Hepatocyte (in vitro differentiated cells): ENCODE data around the gene NEU4. TPM values are rescaled to one million over a fixed set of nuclear protein-coding genes. Genes with fewer than 3 reads are reported as not detected.

Experiments
- DNase-seq: peaks from one replicate; pipeline ENCODE4 v3.0.0-alpha.2; 2016; ENCODE audit warnings: low spot score
- H2AFZ ChIP-seq: fragments of 200-600 bp; sonication (generic); 2 replicates; pipeline ENCODE4 v1.6.0; 2016; ENCODE audit warnings: antibody characterized with exemption, mild to moderate bottlenecking
- H3K27ac ChIP-seq: fragments of 200-600 bp; sonication (generic); 2 replicates; pipeline ENCODE4 v1.5.1; 2016; ENCODE audit warnings: mild to moderate bottlenecking
- H3K27me3 ChIP-seq: fragments of 200-600 bp; sonication (generic); 2 replicates; pipeline ENCODE4 v1.6.1; 2016
- H3K36me3 ChIP-seq: fragments of 200-600 bp; sonication (generic); replicated peaks from 2 replicates; pipeline ENCODE4 v1.5.1; 2016; ENCODE audit warnings: low read depth; ENCODE audit not compliant: insufficient read depth
- H3K4me1 ChIP-seq: fragments of 200-600 bp; sonication (generic); 2 replicates; pipeline ENCODE4 v1.5.1; 2016; ENCODE audit warnings: mild to moderate bottlenecking, moderate library complexity; ENCODE audit not compliant: insufficient read depth
- H3K4me2 ChIP-seq: fragments of 200-600 bp; sonication (generic); 2 replicates; pipeline ENCODE4 v1.6.0; 2016
- H3K4me3 ChIP-seq: fragments of 200-600 bp; sonication (generic); 2 replicates; pipeline ENCODE4 v1.5.1; 2016; ENCODE audit warnings: mild to moderate bottlenecking
- H3K79me2 ChIP-seq: fragments of 200-600 bp; sonication (generic); 2 replicates; pipeline ENCODE4 v1.6.0; 2017; ENCODE audit warnings: mild to moderate bottlenecking
- H3K9me2 ChIP-seq: fragments of 200-600 bp; sonication (generic); replicated peaks from 2 replicates; pipeline ENCODE4 v1.6.0; 2017; ENCODE audit warnings: mild to moderate bottlenecking; ENCODE audit not compliant: insufficient read depth
- H3K9me3 ChIP-seq: fragments of 200-600 bp; sonication (generic); 2 replicates; pipeline ENCODE4 v1.5.1; 2016; ENCODE audit warnings: low read depth, mild to moderate bottlenecking
- H4K20me1 ChIP-seq: fragments of 200-600 bp; sonication (generic); 2 replicates; pipeline ENCODE4 v1.6.0; 2016; ENCODE audit warnings: mild to moderate bottlenecking; ENCODE audit not compliant: insufficient read depth, poor library complexity, severe bottlenecking
- EZH2 ChIP-seq: fragments of 200-600 bp; sonication (generic); IDR thresholded peaks from 2 replicates; pipeline ENCODE4 v1.6.1; 2016; ENCODE audit warnings: antibody characterized with exemption, mild to moderate bottlenecking, borderline replicate concordance
- EZH2phosphoT487 ChIP-seq: fragments of 200-600 bp; sonication (generic); IDR thresholded peaks from one replicate; pipeline ENCODE4 v1.6.1; 2018; ENCODE audit warnings: antibody characterized with exemption, mild to moderate bottlenecking, low read depth, moderate library complexity; ENCODE audit not compliant: unreplicated experiment, severe bottlenecking
- WGBS: methylation state at CpG from one replicate; pipeline ENCODE4 v1.1.6; 2016; ENCODE audit warnings: low lambda C conversion rate; ENCODE audit errors: missing lambda C conversion rate; 5-methylcytosine and 5-hydroxymethylcytosine counted together
- polyA plus RNA-seq: library from polyadenylated mRNA; unstranded; fragments of >200 nt; fragmentation: Nextera tagmentation; extraction: Ambion mirVana; gene quantifications from 2 replicates; pipeline ENCODE4 v1.2.1, GENCODE V29; 2016
- total RNA-seq: library from RNA; depleted of rRNA; stranded (reverse); fragments of >200 nt; gene quantifications from 2 replicates; pipeline ENCODE4 v1.2.3, GENCODE V29; 2014
- TF ChIP-seq, protein P1 (sequence below): fragments of 200-600 bp; sonication (generic); IDR thresholded peaks from 2 replicates; pipeline ENCODE4 v1.5.1; 2016; ENCODE audit warnings: antibody characterized with exemption, mild to moderate bottlenecking; ENCODE audit not compliant: poor library complexity

The NEU4 gene
- total and polyA plus RNA-seq, 2 experiments from 2014 or later: 6.8 to 10.2 TPM

DNA sequence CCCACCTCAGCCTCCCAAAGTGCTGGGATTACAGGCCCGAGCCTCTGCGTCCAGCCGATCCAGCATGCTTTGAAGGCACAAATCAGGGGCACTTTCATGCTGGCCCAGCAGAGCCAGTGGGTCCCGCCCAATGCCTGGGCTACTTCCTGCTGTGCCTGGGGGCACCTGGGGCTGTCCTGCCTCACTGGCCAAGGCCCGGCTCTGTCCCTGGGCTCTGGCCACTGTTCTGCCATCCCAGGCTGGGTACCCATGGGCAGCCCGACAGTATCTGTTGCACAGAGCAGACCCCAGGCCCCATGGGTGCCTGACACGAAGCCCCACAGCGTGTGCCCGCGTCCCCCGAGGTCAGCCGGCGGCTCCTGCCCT is 39.2 kb upstream of the NEU4 start:
- no peak for TF ChIP-seq EZH2
- TF ChIP-seq, protein P1, sequence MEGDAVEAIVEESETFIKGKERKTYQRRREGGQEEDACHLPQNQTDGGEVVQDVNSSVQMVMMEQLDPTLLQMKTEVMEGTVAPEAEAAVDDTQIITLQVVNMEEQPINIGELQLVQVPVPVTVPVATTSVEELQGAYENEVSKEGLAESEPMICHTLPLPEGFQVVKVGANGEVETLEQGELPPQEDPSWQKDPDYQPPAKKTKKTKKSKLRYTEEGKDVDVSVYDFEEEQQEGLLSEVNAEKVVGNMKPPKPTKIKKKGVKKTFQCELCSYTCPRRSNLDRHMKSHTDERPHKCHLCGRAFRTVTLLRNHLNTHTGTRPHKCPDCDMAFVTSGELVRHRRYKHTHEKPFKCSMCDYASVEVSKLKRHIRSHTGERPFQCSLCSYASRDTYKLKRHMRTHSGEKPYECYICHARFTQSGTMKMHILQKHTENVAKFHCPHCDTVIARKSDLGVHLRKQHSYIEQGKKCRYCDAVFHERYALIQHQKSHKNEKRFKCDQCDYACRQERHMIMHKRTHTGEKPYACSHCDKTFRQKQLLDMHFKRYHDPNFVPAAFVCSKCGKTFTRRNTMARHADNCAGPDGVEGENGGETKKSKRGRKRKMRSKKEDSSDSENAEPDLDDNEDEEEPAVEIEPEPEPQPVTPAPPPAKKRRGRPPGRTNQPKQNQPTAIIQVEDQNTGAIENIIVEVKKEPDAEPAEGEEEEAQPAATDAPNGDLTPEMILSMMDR: no peak
- no peak for TF ChIP-seq EZH2phosphoT487
- Histone ChIP-seq H3K27me3 (no peaks in the 10 kb centered on the region), H3K9me3 (no peaks in the 10 kb centered on the region), H3K4me2 (no peak overlapping the region), H3K27ac (no peak overlapping the region), H3K4me3 (no peak overlapping the region), H3K9me2 (no peaks in the 10 kb centered on the region), H3K4me1 (peaks cover 19% of the 10 kb centered on the region), H3K36me3 (no peaks in the 10 kb centered on the region), H2AFZ (no peak overlapping the region), H4K20me1 (no peaks in the 10 kb centered on the region), H3K79me2 (no peaks in the 10 kb centered on the region)
- 85% methylated on average over 13 of the region's 13 CpGs for WGBS
- no peak for DNase-seq

DNA sequence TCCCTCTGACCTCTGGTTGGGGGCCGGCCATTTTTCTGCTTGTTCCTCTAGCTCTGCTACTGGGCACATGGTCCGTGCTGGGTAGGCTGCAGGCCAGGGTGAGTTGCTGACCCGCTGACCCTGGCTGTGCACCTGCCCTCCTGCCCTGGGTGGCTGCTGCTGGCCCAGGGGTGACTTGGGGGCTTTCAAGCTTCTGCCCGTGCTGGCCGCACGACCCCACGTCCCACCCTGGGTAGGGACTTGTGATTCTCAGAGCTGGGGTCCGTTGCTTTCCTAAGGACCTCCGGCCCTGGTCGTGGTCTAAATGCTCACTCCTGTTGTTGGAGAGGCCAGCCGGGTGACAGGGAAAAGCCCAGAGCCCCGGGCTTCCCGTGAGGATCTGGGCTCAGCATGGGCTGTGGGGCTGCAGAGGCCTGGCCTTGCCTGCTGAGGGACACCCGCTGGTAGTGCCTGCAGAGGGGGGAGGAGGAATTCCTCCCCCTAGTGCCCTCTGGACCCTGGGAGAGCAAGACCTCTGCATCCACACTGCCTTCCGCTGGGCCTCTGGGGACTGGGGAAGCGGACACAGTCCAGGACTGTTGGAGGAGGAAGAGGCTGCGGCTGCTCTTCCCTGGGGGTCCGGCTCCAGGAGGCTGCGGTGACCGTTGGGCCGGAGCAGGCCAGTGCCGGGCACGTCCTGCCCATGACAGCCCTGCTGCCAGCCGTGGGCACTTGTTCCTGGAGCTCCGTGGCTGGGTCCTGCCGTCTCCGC is 38.6 kb upstream of the NEU4 start:
- no peak overlapping the region for H3K4me2 ChIP-seq
- H3K27ac ChIP-seq: no peak overlapping the region
- no peaks in the 10 kb centered on the region for H3K9me2 ChIP-seq
- H3K9me3 ChIP-seq: no peaks in the 10 kb centered on the region
- no peaks in the 10 kb centered on the region for H3K79me2 ChIP-seq
- H3K4me3 ChIP-seq: no peak overlapping the region
- H3K27me3 ChIP-seq: no peaks in the 10 kb centered on the region
- H3K36me3 ChIP-seq: no peaks in the 10 kb centered on the region
- peak; percentile 50 for DNase-seq
- H4K20me1 ChIP-seq: no peaks in the 10 kb centered on the region
- H2AFZ ChIP-seq: no peak overlapping the region
- 76% methylated on average over 27 of the region's 27 CpGs for WGBS
- no peak for TF ChIP-seq EZH2
- TF ChIP-seq EZH2phosphoT487: no peak
- TF ChIP-seq, protein P1: no peak
- peaks cover 19% of the 10 kb centered on the region for H3K4me1 ChIP-seq

DNA sequence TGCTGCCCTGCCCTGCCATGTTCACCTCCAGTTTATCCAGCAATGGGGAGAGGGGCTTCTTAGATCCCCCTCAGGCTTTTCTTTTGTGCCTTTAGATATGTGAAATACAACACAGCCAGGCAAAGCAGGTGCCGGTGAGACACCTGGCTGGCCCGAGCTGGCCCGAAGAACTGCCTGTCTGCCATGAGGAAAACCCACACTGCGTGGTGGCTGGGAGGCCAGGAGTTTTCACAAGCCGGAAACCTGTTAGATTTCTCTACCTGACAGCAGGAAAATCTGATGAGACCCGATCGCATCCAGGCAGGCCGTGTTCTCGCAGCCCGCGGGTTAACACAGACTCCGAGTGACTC is 38.1 kb upstream of the NEU4 start:
- peak overlapping the region; percentile 55 for H3K27ac ChIP-seq
- H2AFZ ChIP-seq: no peak overlapping the region
- no peaks in the 10 kb centered on the region for H3K36me3 ChIP-seq
- H3K9me3 ChIP-seq: no peaks in the 10 kb centered on the region
- H3K79me2 ChIP-seq: no peaks in the 10 kb centered on the region
- H3K9me2 ChIP-seq: no peaks in the 10 kb centered on the region
- H3K4me2 ChIP-seq: no peak overlapping the region
- H3K4me3 ChIP-seq: no peak overlapping the region
- no peaks in the 10 kb centered on the region for H4K20me1 ChIP-seq
- 97% methylated on average over 12 of the region's 12 CpGs for WGBS
- no peak for TF ChIP-seq EZH2
- TF ChIP-seq EZH2phosphoT487: no peak
- TF ChIP-seq, protein P1: no peak
- no peak for DNase-seq
- H3K4me1 ChIP-seq: peaks cover 19% of the 10 kb centered on the region
- H3K27me3 ChIP-seq: no peaks in the 10 kb centered on the region
